GM18907 (cell line): ENCODE results near the gene DENND2C.
"Not testable (repeated sequence)": the region's sequence is repeated elsewhere in the genome, so short reads cannot be mapped to it uniquely, and the experiment has no call there.

Source experiments
- ATAC-seq: cut with Tn5 transposase; IDR thresholded peaks from one replicate; pipeline ENCODE4 v1.9.1; 2021; ENCODE audit warnings: mild to moderate bottlenecking, moderate library complexity; ENCODE audit not compliant: unreplicated experiment

The DENND2C gene

DNA sequence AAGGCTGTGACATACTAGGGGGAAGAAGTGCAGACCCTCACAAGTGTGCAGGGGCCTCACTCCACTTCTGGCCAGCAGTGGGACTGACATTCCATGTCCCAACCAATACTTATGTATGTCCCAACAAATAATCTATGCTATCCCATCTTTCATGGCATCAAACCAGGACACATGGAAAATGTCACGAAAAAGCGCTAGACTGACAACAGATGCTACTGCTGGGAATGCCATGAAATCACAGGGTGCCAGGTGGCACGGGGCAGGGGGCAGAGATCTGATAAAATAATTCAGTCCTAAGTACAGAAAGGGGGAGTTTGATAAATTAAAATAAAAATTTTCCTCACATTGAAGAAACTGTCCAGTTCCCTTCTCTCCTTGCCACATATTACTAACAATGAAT, 60.8 kb downstream of the DENND2C start:
- no peak for ATAC-seq

DNA sequence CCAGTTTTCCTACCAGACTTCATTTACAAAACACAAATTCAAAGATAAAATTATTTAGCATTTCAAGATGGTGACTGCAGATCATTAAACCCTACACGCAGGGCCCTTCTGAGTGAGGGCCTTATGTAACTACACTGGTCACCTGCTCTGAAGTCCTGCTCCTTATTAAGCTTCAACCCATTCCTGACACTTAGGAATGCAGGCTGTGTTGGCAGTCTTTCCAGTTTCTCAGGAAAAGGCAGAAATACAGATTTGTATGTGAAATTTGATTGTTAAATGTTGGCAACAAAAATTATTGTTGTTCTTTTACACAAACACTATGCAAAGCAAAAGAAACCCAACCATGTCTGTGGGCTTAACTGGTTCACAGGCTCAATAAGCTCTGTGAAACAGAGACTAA, 62.6 kb downstream of the DENND2C start:
- no peak for ATAC-seq

DNA sequence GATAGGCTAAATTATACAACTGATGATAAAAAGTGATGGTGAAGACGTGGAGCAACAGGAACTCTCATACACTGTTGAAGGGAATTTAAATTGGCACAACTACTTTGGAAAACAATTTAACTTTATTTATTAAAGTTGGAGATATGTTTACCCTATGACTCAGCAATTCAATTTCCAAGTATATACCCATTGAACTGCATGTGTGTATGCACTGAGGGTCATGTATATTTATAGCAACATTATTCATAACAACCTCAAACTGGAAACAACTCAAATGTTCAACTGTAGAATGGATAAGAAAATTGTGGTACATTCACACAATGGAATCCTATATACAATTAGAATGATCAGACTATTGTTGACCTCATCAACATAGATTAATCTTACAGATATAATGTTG, 71.9 kb downstream of the DENND2C start:
- no peak for ATAC-seq

DNA sequence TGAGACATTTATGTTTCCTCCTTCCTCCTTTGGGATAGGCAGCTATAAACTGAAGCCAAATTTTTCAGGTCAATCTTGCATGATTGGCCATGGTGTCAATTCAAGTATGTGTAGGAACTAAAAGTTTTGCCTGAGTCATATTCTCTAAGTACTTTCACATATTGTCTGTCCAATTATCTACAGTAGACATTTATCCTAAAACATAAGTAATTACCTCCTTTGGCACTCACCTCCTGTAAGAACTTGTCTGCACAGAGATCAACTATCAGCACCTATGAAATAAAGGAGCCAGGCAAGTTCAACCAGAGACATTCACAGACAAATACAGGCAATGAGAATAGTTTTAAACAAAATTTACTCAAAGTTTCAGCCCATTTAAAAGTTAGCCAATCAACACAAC, 74.2 kb downstream of the DENND2C start:
- no peak for ATAC-seq

DNA sequence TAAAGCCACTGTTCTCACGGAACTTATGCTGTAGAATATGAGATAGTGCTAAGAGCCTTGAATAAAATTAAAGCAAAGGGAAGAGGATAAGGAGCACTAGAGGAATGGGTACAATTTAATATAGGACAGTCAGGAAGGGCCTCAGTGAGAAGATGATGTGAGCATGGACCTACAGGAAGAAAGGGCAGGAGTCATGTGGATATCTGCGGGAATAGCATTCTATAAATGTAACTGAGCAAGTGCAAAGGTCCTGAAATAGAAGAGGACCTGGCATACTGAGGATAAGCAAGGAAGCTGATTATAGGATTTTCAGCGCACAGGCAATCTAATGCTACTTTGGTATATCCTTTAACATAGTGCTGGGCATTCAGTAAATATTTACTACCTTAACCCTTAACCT, 75.8 kb downstream of the DENND2C start:
- no peak for ATAC-seq

DNA sequence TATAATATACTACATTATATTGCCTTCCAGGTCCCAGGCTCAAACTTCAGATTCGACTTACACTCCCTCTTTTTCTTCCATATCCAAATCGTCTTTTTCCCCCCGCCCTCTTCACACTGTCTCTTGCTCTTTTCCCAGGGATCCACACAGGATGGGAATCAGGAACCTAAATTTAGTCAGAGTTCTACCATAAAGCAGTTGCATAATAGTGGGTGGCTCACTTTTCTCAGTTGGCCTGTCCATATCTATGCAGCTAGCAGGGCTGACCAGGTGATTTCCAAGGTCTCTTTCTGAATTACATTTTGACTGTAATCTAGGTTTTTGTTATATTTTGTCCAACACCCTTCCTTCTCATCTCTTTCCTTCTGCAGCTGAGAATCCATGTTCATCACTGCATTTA, 80.7 kb downstream of the DENND2C start:
- no peak for ATAC-seq

DNA sequence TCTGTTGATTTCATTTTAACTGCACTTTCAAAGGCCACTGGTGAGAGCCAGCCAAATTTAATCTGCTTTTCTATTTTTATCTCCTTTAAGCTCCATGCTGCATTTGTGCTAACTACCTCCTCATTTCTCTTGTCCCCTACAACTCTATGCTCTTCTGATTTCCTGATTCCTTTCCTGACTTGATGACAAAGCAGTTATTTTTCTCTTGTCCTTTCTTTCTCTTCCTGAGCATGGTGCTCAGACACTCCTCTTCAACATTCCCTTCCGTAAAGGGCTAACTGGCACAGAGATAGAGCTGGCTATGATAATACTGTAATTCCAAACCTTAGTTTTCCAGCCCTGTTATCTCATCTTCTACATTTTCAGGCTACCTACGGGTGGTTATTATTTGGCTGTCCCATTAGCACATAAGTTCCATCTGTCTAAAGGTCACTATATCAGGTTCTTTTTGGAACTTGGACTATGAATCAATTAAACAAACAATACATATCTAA, 81.6 kb downstream of the DENND2C start:
- ATAC-seq, result no peak

DNA sequence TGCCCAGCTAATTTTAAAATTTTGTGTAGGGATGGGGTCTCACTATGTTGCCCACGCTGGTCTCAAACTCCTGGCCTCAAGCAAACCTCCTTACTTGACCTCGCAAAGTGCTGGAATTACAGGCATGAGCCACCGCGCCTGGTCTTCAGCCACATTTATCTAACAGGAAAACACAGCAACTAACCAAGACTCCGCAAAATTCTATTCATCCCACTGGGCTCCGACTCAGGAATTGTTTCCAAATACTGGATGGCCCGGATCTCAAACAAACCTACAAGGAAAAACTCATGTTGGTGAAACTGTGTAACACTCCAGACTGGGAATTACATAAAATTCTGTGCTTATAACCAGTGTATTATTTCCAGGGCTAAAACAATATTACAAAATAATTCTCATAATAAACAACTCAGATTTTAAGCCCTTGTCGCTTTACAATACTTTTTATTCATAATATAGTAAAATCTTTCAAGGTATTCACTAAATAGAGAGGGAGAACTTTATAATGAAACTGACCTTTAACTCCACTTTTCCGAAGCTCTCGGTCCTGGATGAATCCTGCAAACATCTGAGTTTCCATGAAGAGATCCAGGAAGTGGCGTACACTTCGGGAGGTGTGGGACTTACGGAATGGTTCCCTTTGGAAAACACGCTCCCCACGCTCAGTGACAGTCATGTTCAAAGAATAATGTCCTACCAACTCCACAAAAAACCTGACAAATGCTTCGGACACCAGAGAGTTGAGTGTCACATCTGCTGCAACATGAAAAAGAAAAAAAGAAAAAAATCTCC, 82.5 kb downstream of the DENND2C start:
- no peak for ATAC-seq

DNA sequence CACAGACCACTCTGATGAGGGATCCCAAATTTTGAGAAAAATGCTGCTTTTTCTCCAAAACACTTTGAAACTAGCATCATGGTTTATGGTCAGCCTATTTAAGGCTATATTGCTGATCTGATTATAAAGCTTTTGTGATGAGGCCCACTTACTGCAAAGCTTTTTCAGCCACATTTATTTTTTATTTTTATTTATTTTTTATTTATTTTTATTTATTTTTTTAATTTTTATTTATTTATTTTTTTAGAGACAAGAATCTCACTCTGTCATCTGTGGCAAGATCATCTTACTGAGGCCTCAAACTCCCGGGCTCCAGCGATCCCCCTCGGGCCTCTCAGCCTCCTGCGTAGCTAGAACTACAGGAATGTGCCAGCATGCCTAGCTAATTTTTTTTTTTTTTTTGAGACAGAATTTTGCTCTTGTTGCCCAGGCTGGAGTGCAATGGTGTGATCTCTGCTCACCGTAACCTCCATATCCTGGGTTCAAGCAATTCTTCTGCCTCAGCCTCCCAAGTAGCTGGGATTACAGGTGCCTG, 83.3 kb downstream of the DENND2C start:
- ATAC-seq, result no peak

DNA sequence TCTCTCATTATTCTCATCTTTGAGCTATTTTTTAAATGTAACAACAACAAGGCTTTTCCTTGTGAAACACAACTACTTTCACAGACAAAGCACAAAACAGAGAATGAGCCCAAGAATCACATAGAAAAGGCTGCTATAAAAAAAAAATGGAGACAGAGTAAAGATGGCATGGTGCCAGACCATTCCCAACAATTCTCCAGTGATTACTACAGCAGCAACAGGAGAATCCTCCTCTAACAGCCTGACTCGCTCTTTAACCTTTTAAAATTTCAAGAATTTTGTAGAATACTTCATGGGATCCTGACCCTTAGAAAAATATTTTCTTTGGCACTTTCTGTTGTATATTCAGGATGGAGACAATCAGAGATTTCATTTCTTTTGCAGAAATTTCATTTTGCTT, 84.6 kb downstream of the DENND2C start:
- no peak for ATAC-seq

DNA sequence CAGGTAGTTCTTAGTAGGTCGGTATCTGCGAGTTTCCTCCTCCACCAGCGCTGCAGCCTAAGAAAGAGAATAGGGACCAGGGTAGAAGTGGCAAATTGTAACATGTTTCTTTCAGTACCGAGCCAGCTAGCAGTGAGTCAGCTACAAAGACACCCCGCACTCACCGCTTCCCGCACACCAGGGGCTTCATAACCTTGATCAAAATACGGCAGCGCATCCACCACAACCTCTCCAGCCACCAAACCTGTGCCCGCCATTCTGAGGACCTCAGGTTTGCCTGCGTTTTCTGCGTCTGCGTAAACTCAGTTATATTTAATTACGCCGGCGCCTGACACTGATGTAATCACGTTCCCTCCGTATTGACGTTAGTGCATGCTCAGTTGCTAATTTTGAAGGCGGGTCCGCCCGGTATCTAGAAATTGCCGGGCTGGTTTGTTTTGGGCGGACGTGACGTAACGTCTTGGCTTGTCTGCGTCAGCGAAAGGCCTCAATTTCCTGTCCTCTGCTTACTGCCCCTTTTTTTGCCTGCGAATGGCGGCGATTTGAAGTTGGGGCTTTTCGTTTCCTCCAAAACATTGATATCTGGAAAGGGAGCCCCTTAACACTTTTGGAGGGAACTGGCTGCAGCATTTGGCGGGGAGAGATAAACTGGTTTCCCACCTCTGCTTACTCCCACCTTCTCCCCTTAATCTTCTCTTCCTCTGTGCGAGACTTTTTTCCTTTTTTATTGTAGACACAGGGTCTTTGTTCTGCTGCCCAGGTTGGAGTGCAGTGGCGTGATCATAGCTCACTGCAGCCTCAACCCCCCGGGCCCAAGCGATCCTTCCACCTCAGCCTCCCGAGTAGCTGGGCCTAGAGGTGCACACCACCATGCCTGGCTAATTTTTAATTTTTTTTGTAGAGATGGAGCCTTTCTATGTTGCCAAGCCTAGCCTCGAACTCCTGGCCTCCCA, 88.2 kb downstream of the DENND2C start, which contains the start of gene BCAS2:
TSS of gene BCAS2 (minus strand) at position 281 of the 953 bp plus-strand sequence. CDS start at position 257, 24 bp downstream.
- peak; percentile 99 for ATAC-seq

DNA sequence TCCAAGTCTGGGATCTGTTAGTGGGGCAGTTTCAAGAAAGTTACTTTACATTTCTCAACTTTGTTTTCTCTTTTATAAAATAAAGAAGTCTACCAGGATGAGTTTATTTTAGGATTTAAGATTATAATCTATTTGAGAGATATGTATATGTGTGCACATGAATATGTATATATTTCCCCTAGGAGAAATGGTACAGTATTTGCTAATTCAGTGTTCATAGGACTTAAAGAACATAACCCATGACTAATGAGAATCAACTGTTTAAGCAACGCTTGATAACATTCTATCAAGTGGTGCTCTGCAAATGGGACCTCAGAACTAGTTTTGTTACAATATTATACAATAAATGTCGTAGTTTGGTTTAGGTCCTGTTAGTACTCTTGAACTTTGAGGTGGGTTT, 95.5 kb downstream of the DENND2C start:
- ATAC-seq, result no peak

DNA sequence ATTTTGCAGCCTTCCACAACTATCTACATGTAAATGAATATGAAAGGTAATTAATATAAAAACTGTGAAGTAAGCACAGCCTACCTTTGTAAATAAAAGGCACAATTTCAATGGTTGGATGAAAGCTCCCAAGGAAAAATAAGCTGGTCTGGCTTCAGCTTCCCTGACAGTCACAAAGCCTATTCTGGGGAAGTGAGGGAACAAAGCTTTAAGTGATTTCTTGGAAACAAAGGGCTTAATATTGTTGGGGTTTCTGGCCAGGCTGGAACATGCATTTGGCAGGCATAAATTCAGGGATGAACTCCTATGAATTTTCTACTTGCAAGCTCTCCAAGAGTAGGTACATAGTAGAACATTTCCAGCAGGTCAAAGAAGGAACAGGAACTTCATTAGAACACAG, 105.7 kb downstream of the DENND2C start:
- no peak for ATAC-seq

DNA sequence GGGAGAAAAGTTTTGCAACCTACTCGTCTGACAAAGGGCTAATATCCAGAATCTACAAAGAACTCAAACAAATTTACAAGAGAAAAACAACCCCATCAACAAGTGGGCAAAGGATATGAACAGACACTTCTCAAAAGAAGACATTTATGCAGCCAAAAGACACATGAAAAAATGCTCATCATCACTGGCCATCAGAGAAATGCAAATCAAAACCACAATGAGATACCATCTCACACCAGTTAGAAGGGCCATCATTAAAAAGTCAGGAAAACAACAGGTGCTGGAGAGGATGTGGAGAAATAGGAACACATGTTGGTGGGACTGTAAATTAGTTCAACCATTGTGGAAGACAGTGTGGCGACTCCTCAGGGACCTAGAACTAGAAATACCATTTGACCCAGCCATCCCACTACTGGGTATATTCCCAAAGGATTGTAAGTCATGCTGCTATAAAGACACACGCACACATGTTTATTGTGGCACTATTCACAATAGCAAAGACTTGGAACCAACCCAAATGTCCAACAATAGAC, 106.8 kb downstream of the DENND2C start:
- ATAC-seq, result not testable (repeated sequence)

DNA sequence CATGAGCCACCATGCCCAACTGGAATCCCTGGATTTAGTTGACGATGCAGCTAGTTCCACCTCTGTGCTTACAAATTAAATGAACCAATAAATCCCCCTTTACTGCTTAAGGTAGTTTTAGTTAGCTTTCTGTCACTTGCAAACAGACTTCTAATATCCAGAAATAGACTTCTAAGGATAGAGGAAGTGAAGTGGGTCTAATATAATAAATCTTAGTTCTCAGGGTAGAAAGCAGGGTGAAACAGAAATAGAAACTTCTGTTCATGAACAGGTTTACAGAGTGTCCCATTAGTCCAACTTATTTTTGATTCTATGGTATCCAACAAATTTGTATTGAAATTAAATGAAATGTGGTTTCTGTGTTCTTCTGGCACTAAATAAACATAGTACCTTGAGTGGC, 108.5 kb downstream of the DENND2C start:
- ATAC-seq, result peak; percentile 44

DNA sequence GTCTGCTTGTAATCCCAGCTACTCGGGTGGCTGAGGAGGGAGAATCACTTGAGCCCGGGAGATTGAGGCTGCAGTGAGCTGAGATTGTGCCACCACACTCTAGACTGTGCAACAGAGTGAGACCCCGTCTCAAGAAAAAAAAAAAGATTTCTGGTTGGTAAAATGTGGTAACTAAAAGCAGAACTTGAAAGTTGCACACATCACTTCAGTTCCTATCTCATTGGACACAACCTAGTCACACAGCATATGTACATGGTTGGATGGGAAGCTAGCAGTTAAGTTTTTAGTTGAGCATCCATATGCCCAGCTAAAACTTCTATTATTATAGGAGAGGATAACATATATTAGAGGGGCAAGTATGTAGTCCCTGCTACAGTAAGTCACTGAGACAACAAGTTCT, 110.5 kb downstream of the DENND2C start:
- ATAC-seq, result no peak

DNA sequence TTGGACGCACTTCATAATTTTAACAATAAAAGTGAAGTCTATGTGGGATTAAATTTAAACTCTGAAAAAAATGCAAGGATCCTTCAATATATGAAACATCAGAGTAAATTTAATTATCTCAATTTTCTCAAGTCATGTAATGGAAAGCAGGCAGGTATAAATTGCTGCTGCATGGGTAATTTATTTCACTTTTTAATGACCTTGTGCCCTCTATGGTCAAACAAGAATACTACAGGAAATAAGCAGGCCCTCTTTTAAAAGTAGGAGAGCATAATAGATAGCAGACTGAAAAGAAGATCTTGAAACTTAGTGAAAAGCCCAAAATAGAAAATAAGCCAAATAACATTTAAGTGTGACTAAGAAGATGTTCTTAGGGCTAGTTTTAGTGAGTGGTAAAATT, 111.3 kb downstream of the DENND2C start:
- peak; percentile 63 for ATAC-seq

DNA sequence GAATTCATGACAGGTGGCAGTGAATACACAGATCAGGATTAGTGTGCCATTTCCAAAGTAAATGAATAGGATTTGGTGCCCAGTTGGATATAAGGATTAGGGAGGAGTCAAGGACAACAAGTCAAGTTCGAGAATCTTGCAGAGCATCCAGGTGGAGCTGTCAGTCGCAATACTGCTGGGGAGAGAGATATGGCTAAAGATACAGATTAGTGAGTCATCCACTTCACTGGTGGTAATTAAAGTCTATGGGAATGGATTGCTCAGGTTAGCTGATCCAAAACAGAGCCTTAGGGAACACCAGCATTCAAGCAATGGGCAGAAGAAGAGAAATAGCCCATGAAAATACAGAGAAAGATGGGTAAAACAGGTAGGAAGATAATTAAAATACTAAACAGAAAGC, 115.3 kb downstream of the DENND2C start:
- ATAC-seq, result no peak

DNA sequence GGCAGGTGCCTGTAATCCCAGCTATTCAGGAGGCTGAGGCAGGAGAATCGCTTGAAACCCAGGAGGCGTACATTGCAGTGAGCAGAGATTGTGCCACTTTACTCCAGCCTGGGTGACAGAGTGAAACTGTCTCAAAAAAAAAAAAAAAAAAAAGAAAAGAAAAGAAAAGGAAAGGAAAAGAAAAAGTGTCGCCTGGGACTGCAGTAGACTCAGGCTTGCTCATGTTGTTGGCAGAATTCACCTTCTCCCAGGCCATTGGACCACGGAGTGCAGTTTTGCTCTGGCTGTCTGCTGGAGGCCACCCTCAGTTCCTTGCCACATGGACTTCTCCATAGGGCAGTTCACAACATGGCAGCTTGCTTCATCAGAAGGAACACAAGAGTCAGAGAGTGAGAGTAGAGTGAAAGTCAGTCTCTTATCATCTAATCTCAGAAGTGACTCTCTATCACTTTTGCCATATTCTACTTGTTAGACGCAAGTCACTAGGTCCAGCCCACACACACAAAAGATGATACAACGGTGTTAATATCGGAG, 117.7 kb downstream of the DENND2C start:
- ATAC-seq, result no peak

DNA sequence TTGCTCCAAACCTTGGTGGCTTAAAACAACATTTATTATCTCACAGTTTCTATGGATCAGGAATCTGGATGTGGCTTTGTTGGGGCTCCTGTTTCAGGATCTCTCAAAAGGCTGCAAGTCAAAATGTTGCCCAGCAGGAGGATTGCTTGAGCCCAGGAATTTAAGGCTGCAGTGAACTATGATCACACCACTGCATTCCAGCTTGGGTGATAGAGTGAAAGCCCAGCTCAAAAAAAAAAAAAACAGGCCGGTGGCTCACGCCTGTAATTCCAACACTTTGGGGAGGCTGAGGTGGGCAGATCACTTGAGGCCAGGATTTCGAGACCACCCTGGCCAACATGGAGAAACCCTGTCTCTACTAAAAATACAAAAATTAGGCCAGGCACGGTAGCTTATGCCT, 118.4 kb downstream of the DENND2C start:
- no peak for ATAC-seq

DNA sequence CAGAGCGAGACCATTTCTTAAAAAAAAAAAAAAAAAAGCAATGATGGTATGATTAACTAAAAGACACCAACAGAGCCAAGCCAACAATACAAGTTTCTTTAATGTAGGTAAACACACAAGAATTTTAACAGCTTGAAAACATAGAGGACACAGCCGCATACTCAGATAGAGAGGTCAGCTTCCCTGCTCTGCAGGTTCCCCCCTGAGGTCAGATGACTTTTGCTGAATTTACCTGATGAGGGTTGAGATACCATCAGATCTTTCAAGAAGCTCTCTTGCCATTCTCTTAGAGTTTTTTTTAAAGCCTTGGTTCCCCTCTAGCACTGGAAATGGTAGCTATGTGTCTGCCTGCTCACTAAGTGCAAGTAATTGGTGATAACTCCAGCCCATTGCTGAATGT, 119.5 kb downstream of the DENND2C start:
- ATAC-seq, result no peak
